ENCODE data around the gene PADI4.

The PADI4 gene

GRCh38 chr1:17316704-17317103 is 8.7 kb downstream of the PADI4 start:
- TF ChIP-seq CTCF (IDR thresholded peaks at IDR 0.05): no peak

GRCh38 chr1:17318262-17318661 is 10.3 kb downstream of the PADI4 start:
- TF ChIP-seq CTCF (IDR thresholded peaks at IDR 0.05): no peak

GRCh38 chr1:17319561-17320350 is 11.8 kb downstream of the PADI4 start:
- no peak for TF ChIP-seq CTCF (IDR thresholded peaks at IDR 0.05)

GRCh38 chr1:17328855-17329254 is 20.9 kb downstream of the PADI4 start:
- no peak for TF ChIP-seq CTCF (IDR thresholded peaks at IDR 0.05)

- TF ChIP-seq CTCF (IDR thresholded peaks at IDR 0.05): no peak
Observed at GRCh38 chr1:17329610-17330009, 21.6 kb downstream of the PADI4 start.

- no peak for TF ChIP-seq CTCF (IDR thresholded peaks at IDR 0.05)
Observed at GRCh38 chr1:17330856-17331255, 22.9 kb downstream of the PADI4 start.

GRCh38 chr1:17333081-17333480 is 25.1 kb downstream of the PADI4 start:
- TF ChIP-seq CTCF (IDR thresholded peaks at IDR 0.05): no peak
